Eye (tissue), 1 donor: ENCODE measurements around the gene SDHAF1.
"Not testable (repeated sequence)": the region's sequence is repeated elsewhere in the genome, so short reads cannot be mapped to it uniquely, and the experiment has no call there.

Experiments used
- DNase-seq: peaks from one replicate; pipeline ENCODE4 v3.0.0-alpha.2; 2015

Gene SDHAF1

DNA sequence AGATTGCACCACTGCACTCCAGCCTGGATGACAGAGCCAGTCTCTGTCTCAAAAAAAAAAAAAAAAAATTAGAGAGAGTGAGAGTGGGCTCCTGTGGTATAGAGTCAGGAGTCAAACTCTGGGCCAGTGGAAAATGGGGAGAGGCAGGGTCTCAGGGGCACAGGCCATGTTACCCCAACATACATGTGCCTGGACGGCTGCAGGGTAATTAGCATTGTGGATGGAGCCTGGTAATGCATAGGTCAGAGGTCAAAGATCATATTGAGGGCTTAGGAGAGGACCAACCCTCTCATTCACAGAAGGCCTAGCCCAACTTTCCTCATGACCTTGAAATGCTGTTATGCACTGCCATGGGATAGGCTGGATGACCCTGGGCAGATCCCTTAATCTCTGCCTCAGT lies 30.6 kb downstream of the SDHAF1 start:
- DNase-seq = no peak

DNA sequence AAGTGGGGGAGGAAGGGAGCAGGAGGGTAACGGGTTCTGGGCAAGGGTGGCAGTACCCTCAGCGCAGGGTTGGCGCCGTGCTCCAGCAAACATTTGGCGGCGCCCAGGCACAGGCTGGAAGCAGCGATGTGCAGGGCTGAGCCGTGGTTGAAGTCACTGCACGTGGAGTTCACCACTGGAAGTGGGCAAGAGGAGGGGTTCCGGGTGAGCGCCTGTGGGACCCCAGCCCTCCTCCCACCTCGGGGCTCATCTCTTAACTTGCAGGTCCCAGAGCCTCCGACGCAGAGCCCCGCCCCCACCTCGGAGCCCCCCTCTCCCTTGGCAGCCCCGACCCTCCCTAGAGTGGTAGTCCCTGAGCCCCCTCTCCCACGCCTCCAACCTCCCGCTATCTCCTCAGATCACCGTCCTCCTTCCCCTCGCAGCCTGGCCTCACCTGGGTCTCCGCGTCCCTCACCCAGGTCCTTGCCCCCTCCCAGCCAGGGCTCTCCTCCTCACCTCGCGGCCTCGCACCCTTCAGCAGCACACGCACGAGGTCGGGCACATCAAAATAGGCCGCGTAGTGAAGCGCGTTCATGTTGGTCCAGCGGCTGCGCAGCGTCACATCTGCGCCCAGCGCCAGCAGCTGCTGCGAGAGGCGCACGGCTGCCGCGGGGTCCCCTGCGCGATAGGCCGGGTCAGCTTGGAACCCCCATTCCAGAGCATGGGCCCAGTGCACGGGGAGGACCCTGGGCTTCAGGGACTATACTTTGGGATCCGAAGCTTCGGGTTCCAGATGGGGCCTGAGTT lies 31.3 kb downstream of the SDHAF1 start:
- no peak for DNase-seq

DNA sequence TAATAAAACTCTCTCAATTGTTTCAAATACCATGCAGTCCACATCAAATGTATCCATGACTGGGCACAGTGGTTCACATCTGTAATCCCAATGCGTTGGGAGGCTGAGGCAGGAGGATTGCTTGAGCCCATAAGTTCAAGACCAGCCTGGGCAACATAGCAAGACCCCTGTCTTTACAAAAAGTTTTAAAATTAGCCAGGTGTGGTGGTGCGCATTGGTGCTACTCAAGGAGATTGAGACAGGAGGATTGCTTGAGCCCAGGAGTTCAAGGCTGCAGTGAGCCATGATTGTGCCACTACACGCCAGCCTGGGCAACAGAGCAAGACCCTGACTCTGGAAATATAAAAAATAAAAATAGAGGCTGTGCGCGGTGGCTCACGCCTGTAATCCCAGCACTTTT lies 32.7 kb downstream of the SDHAF1 start:
- DNase-seq = no peak

DNA sequence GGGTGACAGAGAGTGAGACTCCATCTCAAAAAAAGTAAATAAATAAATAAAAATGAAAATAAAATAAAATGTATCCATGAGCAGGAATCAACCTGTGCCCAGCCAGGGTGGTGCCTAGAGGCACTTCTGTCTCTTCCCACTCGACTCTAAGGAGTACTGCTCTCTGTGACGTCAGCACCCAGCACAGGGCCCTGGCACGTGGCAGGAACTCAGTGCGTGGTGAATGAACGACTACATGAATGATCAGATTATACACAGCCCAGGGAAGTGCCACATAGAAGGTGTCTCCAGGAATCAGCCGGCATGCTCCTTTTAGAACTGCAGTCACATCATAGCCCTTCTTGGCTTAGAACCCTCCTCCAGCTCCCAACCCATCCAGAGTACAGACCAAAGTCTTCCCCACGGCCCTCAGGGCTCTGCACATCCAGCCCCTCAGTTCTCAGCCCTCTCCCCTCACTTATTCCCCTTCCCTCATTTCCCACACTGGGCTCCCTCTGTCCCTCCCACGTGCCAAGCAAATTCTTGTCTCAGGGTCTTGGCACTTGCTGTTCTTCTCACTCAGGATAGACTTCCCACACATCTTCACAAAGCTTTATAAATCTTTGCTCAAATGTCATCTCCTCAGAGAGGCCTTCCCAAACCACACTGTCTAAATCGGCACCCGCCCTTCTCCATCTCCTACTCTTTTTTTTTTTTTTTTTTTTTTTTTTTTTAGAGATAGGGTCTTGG lies 33.5 kb downstream of the SDHAF1 start:
- DNase-seq = no peak

DNA sequence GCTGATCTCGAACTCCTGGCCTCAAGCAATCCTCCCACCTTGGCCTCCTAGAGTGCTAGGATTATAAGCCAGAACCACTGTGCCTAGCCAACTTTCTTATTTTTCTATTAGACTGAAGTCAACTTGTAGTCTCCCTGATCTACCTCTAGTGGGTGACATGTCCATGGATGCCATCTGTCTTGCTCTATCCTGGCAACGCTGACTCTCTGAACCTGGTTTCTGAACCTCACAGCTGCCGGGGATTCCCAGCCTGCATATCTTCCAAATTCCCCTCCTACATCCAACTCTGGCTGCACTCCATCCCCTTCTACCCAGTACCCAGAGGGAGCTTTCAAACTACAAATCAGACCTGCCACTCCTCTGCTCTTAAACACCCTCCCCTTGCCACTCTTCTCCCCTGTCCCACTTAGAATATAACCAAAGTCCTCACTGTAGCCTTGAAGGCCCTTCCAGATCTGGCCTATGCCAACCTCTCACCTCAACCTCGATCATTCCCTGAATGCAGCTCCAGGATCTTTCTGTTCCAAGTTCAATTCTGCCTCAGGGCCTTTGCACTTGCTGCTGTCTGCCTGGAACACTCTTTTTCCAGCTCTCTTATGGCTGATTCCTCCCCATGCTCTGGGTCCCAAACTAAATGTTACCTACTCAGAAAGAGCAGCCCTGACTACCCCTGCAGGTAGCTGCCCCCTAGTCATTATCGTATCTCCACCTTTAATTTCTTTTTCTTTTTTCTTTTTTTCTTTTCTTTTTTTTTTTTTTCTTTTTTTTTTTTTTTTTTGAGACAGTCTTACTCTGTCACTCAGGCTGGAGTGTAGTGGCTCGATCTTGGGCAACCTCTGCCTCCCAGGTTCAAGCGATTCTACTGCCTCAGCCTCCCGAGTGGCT lies 35.5 kb downstream of the SDHAF1 start:
- DNase-seq = no peak

DNA sequence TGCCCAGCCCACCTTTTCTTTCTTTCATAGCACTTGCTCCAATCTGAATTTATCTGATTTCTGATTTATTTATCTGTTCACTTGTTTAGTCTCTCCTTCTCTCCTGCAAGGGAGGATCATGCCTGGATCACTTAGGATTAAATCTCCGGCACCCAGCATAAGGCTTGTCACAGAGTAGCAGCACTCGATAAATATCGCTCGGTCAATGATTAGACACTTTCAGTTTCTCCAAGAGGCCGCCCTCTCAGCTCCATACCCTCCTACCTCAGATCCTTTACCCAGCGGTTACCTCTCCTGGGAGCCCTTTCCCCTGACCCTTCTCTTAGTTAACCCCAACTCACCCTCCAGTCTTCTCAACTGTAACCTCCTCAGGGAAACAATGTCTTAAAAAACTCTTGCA lies 36.3 kb downstream of the SDHAF1 start:
- no peak for DNase-seq

DNA sequence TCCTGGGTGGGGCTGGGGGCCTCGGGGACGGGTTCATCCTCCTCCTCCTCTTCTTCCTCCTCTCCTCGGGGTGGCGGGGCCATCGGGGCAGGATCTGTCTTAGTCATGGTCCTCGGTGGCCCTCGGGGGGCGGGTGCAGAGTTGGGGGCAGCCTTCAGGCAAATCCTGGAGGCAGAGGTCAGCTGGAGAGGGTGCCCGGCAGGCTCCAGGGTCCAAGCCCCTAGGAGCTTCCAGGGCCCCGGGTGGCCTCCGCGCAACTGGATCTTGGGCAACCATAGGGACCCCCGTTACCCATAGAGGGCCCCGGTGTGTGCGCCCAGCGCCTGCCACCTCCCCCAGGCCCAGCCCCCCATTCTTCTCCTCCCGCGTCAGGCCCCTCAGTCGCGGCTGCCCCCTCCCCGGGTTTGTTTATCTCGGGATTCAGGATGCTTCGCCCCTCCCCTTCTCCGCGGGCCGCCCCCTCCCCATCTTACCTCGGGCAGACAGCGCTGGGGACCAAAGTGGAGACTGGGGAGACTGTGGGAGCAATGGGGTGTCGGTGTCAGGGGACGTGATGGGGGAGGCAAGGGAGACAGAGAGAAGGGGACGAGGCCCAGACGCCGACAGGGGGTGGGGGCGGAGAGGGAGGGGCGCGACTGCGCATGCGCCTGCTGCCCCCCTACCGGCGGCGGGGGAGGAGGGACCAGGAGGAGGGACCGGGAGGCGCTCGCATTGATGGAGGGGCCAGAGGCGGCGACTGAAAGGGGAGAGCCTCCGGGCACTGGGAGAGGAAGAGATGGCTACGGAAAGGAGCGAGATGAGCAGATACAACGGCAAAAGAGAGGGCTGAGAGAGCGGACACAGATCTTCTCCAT lies 37.5 kb downstream of the SDHAF1 start, which contains the start of gene CLIP3:
Gene CLIP3 (minus strand): TSS at position 623 of the 854 bp plus-strand sequence. CDS start 516 bp downstream, at position 107.
- DNase-seq = peak; percentile 90

DNA sequence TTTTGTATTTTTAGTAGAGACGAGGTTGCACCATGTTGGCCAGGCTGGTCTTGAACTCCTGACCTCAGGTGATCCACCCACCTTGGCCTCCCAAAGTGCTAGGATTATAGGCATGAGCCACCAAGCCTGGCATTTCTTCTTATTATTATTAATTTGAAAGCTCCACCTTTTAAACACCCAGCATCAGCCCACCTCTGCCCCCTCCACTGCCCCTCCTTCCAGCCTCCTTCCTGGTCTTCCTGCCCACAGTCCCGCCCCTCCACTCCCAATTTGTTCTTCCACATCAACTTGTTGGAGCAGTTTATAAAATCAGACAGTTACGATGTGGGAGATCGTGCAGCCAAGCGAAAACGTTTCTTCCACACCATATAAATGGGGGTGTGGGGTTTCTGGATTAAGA lies 45.5 kb downstream of the SDHAF1 start:
- peak; percentile 24 for DNase-seq

DNA sequence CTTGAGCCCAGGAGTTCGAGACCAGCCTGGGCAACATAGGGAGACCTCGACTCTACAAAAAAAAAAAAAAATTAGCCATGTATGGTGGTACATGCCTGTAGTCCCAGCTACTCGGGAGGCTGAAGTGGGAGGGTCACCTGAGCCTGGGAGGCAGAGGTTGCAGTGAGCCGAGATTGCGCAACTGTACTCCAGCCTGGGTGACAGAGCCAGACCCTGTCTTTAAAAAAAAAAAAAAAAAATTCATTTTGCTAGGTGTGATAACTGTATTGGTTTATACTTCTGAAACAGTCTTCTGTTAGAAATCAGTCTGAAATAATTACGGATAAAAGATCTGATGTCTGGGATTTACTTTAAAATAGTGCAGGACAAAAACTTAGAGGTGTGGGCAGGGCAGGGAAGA lies 46.1 kb downstream of the SDHAF1 start:
- DNase-seq = not testable (repeated sequence)

DNA sequence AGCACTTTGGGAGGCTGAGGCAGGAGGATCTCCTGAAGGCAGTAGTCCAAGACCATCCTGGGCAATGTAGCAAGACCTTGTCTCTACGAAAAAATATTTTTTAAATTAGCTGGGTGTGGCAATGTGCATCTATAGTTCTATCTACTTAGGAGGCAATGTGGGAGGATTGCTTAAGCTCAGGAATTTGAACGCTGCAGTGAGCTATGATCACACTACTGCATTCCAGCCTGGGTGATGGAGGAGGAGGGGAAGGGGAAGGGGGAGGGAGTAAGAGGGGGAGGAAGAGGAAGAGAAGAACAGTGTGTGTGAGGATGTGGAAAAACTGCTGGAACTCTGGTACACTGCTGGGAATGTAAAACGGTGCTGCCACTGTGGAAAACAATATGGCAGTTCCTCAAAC lies 46.8 kb downstream of the SDHAF1 start:
- peak; percentile 61 for DNase-seq

DNA sequence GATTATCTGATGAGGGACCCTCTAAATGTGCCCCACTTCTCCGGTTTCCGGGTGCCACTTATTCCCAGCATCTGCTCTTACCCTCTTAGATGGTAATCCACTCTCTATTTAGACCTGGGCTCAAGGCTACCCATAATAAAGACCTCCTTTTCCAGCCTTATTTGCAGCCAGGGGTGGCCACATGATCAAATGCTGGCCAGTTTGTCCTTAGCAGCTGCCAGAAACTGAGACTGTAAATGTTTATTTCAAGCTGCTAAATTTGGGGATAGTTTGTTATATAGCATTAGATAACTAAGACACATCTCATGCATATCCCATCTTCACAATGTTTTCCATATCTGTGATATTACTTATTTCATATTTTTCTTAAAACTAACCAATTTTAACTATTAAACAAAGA lies 49.0 kb downstream of the SDHAF1 start:
- DNase-seq = no peak
